Germinal center (tissue), 1 donor: ENCODE measurements around the gene C4orf50.

Experiments
- DNase-seq: peaks from one replicate; pipeline ENCODE4 v3.0.0; 2012; ENCODE audit warnings: mixed read lengths, low spot score

The C4orf50 gene

GRCh38 chr4:6043843-6044242 lies 25.6 kb upstream of the C4orf50 start:
- no peak for DNase-seq

- no peak for DNase-seq
These were observed 25.0 kb upstream of the C4orf50 start for GRCh38 chr4:6043188-6043587.

- DNase-seq: no peak
These were observed 24.2 kb upstream of the C4orf50 start for GRCh38 chr4:6042293-6043063.

- DNase-seq: no peak
These were observed 23.6 kb upstream of the C4orf50 start for GRCh38 chr4:6041800-6042199.

GRCh38 chr4:6038711-6039110 lies 20.5 kb upstream of the C4orf50 start:
- no peak for DNase-seq

- DNase-seq: no peak
These were observed 17.6 kb upstream of the C4orf50 start for GRCh38 chr4:6035786-6036185.

GRCh38 chr4:6033381-6033780 lies 15.2 kb upstream of the C4orf50 start:
- no peak for DNase-seq

GRCh38 chr4:6032249-6033244 lies 14.3 kb upstream of the C4orf50 start:
- no peak for DNase-seq

GRCh38 chr4:6031846-6032245 lies 13.6 kb upstream of the C4orf50 start:
- no peak for DNase-seq

- no peak for DNase-seq
These were observed 12.4 kb upstream of the C4orf50 start for GRCh38 chr4:6030679-6031078.

GRCh38 chr4:6029254-6029653 lies 11.0 kb upstream of the C4orf50 start:
- no peak for DNase-seq

GRCh38 chr4:6028168-6028567 lies 9.9 kb upstream of the C4orf50 start:
- no peak for DNase-seq

GRCh38 chr4:6027392-6027791 lies 9.2 kb upstream of the C4orf50 start:
- DNase-seq: no peak

GRCh38 chr4:6024313-6024960 lies 6.2 kb upstream of the C4orf50 start:
- DNase-seq: no peak

- no peak for DNase-seq
These were observed 5.5 kb upstream of the C4orf50 start for GRCh38 chr4:6023731-6024130.

GRCh38 chr4:6022607-6023288 lies 4.5 kb upstream of the C4orf50 start:
- DNase-seq: no peak

GRCh38 chr4:6021831-6022606 lies 3.8 kb upstream of the C4orf50 start:
- DNase-seq: no peak

- DNase-seq: no peak
These were observed 2.4 kb upstream of the C4orf50 start for GRCh38 chr4:6020613-6021012.

GRCh38 chr4:6019316-6020263 lies 1.4 kb upstream of the C4orf50 start:
- peak; percentile 35 for DNase-seq

GRCh38 chr4:6017800-6018199 lies 431 bp downstream of the C4orf50 start:
- no peak for DNase-seq
